ENCODE results near the gene KCNAB1.

KCNAB1 gene

DNA sequence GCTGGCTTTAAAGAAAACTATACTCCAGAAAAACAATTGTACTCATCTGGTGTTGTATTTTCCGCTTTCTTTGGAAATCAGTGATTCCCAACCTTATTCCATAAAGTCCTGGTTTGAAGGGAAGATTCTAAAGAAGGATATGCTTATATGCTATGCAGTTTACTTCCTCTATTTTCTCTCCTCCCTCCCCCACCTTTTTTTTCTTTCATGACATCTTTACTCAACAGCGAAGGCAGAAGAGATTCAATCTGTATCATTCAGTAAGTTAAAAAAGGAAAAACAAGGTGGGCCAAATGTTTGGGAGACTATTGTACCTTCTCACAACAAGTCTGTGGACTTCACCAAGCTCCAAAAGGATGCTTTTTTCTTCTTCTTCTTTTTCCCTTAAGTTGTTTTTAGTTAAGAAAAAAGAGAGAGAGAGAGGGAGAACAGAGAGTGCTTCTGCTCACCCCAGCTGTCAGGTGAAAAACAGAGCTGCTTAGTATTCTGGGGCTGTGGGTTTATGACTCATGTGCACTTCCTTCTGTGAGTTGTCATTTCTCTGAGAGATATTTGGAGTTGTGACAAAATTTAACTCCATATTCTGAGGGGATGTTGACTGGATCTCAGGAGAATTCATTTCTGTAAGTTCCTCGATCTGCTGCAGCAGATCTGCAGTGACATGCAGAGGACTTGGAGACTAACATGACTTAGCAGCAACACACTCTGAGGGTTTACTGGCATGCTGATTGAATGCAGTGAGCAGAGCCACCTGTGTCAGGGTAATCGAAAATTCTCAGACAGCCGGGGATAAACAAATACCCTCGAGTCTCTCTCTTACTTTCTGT lies 363.8 kb downstream of the KCNAB1 start:
- TF ChIP-seq, protein P1, sequence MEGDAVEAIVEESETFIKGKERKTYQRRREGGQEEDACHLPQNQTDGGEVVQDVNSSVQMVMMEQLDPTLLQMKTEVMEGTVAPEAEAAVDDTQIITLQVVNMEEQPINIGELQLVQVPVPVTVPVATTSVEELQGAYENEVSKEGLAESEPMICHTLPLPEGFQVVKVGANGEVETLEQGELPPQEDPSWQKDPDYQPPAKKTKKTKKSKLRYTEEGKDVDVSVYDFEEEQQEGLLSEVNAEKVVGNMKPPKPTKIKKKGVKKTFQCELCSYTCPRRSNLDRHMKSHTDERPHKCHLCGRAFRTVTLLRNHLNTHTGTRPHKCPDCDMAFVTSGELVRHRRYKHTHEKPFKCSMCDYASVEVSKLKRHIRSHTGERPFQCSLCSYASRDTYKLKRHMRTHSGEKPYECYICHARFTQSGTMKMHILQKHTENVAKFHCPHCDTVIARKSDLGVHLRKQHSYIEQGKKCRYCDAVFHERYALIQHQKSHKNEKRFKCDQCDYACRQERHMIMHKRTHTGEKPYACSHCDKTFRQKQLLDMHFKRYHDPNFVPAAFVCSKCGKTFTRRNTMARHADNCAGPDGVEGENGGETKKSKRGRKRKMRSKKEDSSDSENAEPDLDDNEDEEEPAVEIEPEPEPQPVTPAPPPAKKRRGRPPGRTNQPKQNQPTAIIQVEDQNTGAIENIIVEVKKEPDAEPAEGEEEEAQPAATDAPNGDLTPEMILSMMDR (IDR thresholded peaks at IDR 0.05; ENCODE audit: insufficient read depth, low read depth, low read length, missing control alignments) = no peak
- DNase-seq (ENCODE audit: low read depth) = peak; percentile 63
- H3K4me3 ChIP-seq (ENCODE audit: low read length) = no peak overlapping the region

DNA sequence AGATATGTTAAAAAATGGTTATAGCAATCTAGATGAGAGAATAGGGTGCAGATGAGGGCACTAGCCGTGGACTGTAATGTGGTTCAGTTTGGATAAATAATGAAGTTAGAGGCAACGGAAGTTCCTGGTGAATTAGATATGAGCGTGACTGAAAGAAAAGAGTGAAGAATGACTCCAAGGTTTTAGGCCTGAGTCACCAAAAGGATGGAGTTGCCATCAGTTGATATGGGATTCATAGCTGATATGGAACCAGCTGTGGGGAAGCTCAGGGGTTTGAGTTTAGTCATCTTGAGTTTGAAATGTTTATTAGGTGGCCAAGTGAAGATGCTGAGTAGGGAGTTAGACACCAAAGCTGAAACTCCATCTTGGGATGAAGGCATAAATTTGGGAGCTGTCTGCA lies 368.4 kb downstream of the KCNAB1 start:
- no peak overlapping the region for H3K4me3 ChIP-seq (ENCODE audit: low read length)
- TF ChIP-seq, protein P1 (IDR thresholded peaks at IDR 0.05; ENCODE audit: insufficient read depth, low read depth, low read length, missing control alignments) = no peak
- DNase-seq (ENCODE audit: low read depth) = no peak

DNA sequence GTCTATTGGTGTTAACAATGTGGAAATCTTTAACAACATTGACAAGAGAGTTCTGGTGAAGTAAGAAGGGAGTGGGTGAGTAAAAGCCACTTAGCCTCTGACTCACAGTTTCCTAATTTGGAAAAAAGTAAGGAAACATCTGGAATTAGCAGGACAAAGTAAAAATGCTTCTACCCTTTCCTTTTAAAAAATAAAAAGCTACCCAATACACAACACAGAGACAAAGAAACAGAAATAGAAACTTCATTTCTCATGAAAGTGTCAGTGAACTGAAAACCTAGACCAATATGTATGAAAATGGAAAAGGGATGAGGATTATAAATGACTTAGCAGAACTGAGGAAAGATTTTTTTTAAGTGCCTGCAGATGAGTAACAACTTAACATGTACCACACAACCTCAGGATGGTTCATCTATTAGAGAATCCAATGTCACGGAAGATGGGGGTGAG lies 369.1 kb downstream of the KCNAB1 start:
- no peak for DNase-seq (ENCODE audit: low read depth)
- H3K4me3 ChIP-seq (ENCODE audit: low read length) = no peak overlapping the region
- TF ChIP-seq, protein P1 (IDR thresholded peaks at IDR 0.05; ENCODE audit: insufficient read depth, low read depth, low read length, missing control alignments) = no peak

DNA sequence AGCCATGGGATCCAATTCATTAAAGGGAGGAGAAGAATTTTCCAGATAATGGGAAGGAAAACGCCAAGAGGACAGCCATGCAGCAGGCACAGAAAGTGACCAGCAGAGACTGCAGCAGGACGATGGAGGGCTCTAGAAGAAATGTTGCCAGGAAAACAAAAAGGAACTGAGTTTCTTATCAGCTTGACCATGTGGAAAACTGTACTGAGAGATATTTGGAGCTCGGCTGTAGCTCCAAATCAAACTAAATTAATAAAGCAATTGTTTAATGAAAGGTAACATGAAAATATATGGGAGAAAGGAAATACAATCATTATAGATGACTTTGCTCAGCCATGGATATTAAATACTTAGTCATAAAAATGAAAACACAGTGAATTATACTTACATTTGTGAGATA lies 370.8 kb downstream of the KCNAB1 start:
- H3K4me3 ChIP-seq (ENCODE audit: low read length) = no peak overlapping the region
- no peak for DNase-seq (ENCODE audit: low read depth)
- TF ChIP-seq, protein P1 (IDR thresholded peaks at IDR 0.05; ENCODE audit: insufficient read depth, low read depth, low read length, missing control alignments) = no peak

DNA sequence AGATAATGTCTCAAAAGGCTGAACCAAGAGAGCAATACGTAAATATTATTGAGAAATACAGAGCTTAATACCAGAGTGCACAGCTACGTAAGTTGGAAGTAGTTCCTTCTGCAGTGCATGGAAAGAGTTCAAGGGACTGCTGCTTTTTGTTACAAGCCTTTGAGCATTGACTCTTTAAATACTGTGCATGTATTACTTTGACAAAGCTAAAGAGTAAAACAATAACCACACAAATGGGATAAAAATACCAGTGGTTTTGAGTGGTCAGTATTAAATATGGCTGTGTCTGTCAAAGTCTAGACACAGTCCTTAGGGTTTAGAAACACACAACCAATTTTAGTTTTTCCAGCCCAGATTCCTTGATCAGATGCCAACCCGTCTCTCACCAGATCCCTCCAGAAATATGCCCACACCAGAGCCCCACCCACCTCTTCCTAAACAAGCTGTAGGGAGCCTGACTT lies 372.5 kb downstream of the KCNAB1 start:
- H3K4me3 ChIP-seq (ENCODE audit: low read length) = no peak overlapping the region
- no peak for DNase-seq (ENCODE audit: low read depth)
- TF ChIP-seq, protein P1 (IDR thresholded peaks at IDR 0.05; ENCODE audit: insufficient read depth, low read depth, low read length, missing control alignments) = no peak

DNA sequence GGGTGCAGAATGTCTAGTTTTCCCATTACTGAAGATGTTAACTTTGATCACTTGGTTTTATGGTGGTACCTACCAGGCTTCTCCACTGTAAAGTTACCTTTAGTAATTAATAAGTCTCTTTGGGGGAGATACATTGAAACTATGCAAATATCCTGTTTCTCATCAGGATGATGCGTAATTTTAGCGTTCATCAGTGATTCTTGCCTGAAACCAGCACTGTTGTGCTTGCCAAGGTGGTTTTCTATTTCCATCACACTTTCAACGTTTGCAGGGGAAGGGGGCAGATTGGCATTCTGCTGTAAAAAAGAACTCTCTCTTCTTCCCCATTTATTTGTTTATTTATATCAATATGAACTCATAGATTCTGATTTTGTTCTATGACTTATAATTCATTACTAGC lies 373.5 kb downstream of the KCNAB1 start:
- H3K4me3 ChIP-seq (ENCODE audit: low read length) = no peak overlapping the region
- no peak for DNase-seq (ENCODE audit: low read depth)
- TF ChIP-seq, protein P1 (IDR thresholded peaks at IDR 0.05; ENCODE audit: insufficient read depth, low read depth, low read length, missing control alignments) = no peak

DNA sequence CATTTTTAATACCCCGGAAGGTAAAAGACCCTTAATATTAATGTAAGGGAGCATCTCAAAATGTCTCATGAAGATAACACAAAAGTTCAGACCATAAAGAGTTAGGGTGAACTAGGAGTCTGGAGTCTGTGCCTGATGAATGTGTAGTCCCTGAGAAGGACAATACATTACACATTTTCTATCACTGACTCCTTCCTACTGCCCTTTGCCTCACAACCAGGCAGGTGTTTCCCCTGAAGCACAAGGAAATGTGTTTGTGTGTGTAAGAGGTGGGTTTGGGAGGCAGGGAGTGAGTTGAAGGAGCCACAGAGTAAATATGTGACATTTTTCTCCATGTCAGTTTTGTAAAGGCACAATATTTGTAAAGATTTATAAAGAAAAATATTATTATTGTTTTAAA lies 375.4 kb downstream of the KCNAB1 start:
- TF ChIP-seq, protein P1 (IDR thresholded peaks at IDR 0.05; ENCODE audit: insufficient read depth, low read depth, low read length, missing control alignments) = no peak
- DNase-seq (ENCODE audit: low read depth) = no peak

More for the DNA sequence above, 375.4 kb downstream of the KCNAB1 start:
- no peak overlapping the region for H3K4me3 ChIP-seq (ENCODE audit: low read length)
